Sigmoid colon (tissue), 4 donors: ENCODE results near the gene ZSWIM5.

Source experiments
- CTCF ChIP-seq, 4 experiments: fragments of 450-650 bp in 3 of 4; fragments of 200-600 bp in 1 of 4; IDR thresholded peaks; one replicate each; pipeline ENCODE4 v1.5.1; 2016 to 2019; ENCODE audit warnings: antibody characterized with exemption in 4 of 4, mild to moderate bottlenecking in 3 of 4, moderate library complexity in 2 of 4
- POLR2A ChIP-seq, 2 donors: fragments of 450-650 bp; IDR thresholded peaks; one replicate each; pipeline ENCODE4 v1.6.1; 2016; ENCODE audit warnings: antibody characterized with exemption in 2 of 2, mild to moderate bottlenecking in 2 of 2, moderate library complexity in 2 of 2
- POLR2AphosphoS5 ChIP-seq, 4 donors: sonication (generic); formaldehyde crosslinking; IDR thresholded peaks; one replicate each; pipeline ENCODE4 v1.6.1; 2017; ENCODE audit warnings: antibody characterized with exemption in 4 of 4

- TF ChIP-seq POLR2A (IDR thresholded peaks at IDR 0.05) (no peak), CTCF (IDR thresholded peaks at IDR 0.05) (no peak), POLR2AphosphoS5 (IDR thresholded peaks at IDR 0.05) (no peak)
Measured at GRCh38 chr1:44995467-44996238, 210.8 kb downstream of the ZSWIM5 start.
